ENCODE measurements around the gene LRRC73.
"Not testable (repeated sequence)": the region's sequence is repeated elsewhere in the genome, so short reads cannot be mapped to it uniquely, and the experiment has no call there.

LRRC73 gene

GRCh38 chr6:43509984-43510826, at the start of gene LRRC73:
LRRC73 (minus strand) TSS chr6:43510346; CDS start chr6:43509785, 561 bp downstream.
- Mint-ChIP-seq H3K27ac (peak within 1 kb of the TSS; percentile 12), H3K27me3 (peaks cover 11% of the 10 kb centered on the region), H3K36me3 (peaks cover 11% of the 10 kb centered on the region), H3K4me1 (peaks cover 40% of the 10 kb centered on the region), H3K9me3 (no peaks in the 10 kb centered on the region), H3K4me3 (peak within 1 kb of the TSS; percentile 80)

GRCh38 chr6:43559328-43559727, 49.2 kb upstream of the LRRC73 start:
- Mint-ChIP-seq H3K27ac (no peak overlapping the region), H3K36me3 (peaks cover 9% of the 10 kb centered on the region), H3K4me1 (no peaks in the 10 kb centered on the region), H3K27me3 (no peaks in the 10 kb centered on the region), H3K4me3 (no peak overlapping the region), H3K9me3 (no peaks in the 10 kb centered on the region)

- not testable (repeated sequence) for H3K27ac Mint-ChIP-seq, H3K4me1 Mint-ChIP-seq, H3K4me3 Mint-ChIP-seq, H3K9me3 Mint-ChIP-seq, H3K27me3 Mint-ChIP-seq
- peaks cover 18% of the 10 kb centered on the region for H3K36me3 Mint-ChIP-seq
Observed at GRCh38 chr6:43557620-43558019, 47.5 kb upstream of the LRRC73 start.

- H3K9me3 Mint-ChIP-seq, result no peaks in the 10 kb centered on the region
- H3K4me3 Mint-ChIP-seq, result no peak overlapping the region
- H3K36me3 Mint-ChIP-seq, result peaks cover 23% of the 10 kb centered on the region
- H3K27ac Mint-ChIP-seq, result no peak overlapping the region
- no peaks in the 10 kb centered on the region for H3K27me3 Mint-ChIP-seq
- H3K4me1 Mint-ChIP-seq, result no peaks in the 10 kb centered on the region
Observed at GRCh38 chr6:43547222-43547621, 37.1 kb upstream of the LRRC73 start.

- Mint-ChIP-seq H3K4me1 (no peaks in the 10 kb centered on the region), H3K27ac (no peak overlapping the region), H3K36me3 (peaks cover 23% of the 10 kb centered on the region)
Observed at GRCh38 chr6:43544461-43544860, 34.3 kb upstream of the LRRC73 start.

DNA sequence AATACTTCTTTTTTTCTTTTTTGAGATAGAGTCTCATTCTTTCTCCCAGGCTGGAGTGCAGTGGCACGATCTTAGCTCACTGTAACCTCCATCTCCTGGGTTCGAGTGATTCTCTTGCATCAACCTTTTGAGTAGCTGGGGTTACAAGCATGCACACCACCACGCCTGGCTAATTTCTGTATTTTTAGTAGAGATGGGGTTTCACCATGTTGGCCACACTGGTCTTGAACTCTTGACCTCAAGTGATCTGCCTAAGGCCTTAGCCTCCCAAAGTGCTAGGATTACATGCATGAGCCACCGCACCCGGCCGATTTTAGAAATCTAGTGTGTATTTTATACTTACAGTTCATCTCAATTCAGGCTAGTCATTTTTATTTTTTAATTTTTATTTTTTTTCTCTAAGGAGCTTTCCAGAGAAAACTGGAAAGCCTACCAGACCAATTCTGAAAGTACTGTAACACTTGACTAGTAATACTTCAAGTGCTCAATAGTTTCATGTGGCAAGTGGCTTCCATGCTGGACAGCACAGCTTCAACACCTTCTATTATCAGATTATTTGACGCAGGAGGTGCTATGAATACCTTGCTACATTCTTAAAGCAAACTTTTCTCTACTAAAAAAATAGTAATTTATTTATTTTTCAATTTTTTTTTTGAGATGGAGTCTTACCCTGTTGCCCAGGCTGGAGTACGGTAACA, 31.8 kb upstream of the LRRC73 start:
- H3K9me3 Mint-ChIP-seq, result no peaks in the 10 kb centered on the region
- H3K27ac Mint-ChIP-seq, result no peak overlapping the region
- H3K27me3 Mint-ChIP-seq, result no peaks in the 10 kb centered on the region
- peaks cover 21% of the 10 kb centered on the region for H3K36me3 Mint-ChIP-seq
- H3K4me1 Mint-ChIP-seq, result no peaks in the 10 kb centered on the region
- H3K4me3 Mint-ChIP-seq, result no peak overlapping the region

More at GRCh38 chr6:43544461-43544860, 34.3 kb upstream of the LRRC73 start:
- H3K9me3 Mint-ChIP-seq, result no peaks in the 10 kb centered on the region
- H3K4me3 Mint-ChIP-seq, result no peak overlapping the region
- H3K27me3 Mint-ChIP-seq, result no peaks in the 10 kb centered on the region

DNA sequence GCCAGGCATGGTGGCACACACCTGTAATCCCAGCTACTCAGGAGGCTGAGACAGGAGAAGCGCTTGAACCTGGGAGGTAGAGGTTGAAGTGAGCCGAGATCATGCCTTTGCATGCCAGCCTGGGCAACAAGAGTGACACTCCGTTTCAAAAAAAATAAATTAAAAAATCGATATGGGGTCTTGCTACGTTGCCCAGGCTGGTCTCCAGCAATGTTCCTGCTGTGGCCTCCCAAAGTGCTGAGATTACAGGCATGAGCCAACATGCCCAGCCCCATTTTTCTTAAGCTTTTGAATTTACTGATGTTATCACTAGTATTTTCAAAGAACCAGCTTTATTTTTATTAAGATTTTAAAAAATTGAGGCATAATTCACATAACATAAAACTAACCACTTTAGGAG, 30.4 kb upstream of the LRRC73 start:
- no peaks in the 10 kb centered on the region for H3K27me3 Mint-ChIP-seq
- H3K4me1 Mint-ChIP-seq, result no peaks in the 10 kb centered on the region
- H3K36me3 Mint-ChIP-seq, result peaks cover 17% of the 10 kb centered on the region

DNA sequence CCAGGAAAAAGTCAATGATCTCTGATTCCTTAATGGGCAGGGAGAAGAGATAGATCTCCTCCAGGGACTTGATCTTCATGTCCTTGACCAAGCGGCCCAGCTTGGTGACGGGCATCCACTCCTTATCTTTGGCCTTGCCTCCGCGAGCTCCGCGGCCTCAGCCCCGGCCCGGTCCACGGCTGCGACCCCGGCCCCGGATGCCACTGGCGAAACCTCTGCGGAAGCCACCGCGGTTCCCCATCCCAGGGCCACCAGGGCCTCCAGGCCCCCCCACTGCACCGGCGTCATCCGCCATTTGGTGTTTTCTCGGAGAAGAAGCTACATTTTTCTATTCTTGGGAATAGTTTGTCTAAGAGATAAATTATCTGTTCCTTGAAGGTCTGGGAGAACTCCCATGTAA, 29.3 kb upstream of the LRRC73 start:
- peaks cover 17% of the 10 kb centered on the region for H3K36me3 Mint-ChIP-seq

More for the DNA sequence above, 30.4 kb upstream of the LRRC73 start:
- Mint-ChIP-seq H3K9me3 (no peaks in the 10 kb centered on the region), H3K27ac (peak overlapping the region; percentile 23), H3K4me3 (no peak overlapping the region)

GRCh38 chr6:43538986-43539385, 28.8 kb upstream of the LRRC73 start:
- not testable (repeated sequence) for H3K27me3 Mint-ChIP-seq, H3K4me1 Mint-ChIP-seq, H3K9me3 Mint-ChIP-seq, H3K4me3 Mint-ChIP-seq, H3K27ac Mint-ChIP-seq
- H3K36me3 Mint-ChIP-seq, result peaks cover 17% of the 10 kb centered on the region

More for the DNA sequence above, 29.3 kb upstream of the LRRC73 start:
- H3K27ac Mint-ChIP-seq, H3K27me3 Mint-ChIP-seq, H3K9me3 Mint-ChIP-seq, H3K4me3 Mint-ChIP-seq, H3K4me1 Mint-ChIP-seq: not testable (repeated sequence)

GRCh38 chr6:43532201-43532600, 22.1 kb upstream of the LRRC73 start:
- peaks cover 9% of the 10 kb centered on the region for H3K36me3 Mint-ChIP-seq
- no peaks in the 10 kb centered on the region for H3K27me3 Mint-ChIP-seq
- H3K4me3 Mint-ChIP-seq, result no peak overlapping the region
- no peak overlapping the region for H3K27ac Mint-ChIP-seq
- H3K9me3 Mint-ChIP-seq, result no peaks in the 10 kb centered on the region
- H3K4me1 Mint-ChIP-seq, result no peaks in the 10 kb centered on the region

DNA sequence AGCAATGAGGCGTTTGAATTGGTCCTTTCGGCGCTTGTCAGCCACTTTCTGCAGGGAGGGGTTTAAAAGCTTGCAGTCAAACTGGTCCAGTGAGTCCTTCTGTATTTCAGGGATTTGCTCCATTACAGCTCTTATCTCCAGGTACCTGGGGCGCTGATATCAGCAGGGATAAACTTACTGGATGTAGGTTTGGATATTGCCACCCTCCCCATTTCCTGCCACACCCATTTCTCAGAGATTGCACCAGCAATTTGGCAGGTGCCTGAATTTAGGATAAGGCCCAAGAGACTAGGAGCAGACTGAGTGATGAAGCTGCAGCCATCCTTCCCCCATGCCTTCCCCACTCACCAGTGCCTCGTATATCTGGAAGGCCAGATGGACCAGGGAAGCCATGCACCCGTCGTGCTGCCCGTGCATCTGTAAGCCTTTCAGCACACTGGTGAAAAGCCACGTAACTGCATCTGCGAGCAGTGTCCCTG, 14.4 kb upstream of the LRRC73 start:
- Mint-ChIP-seq H3K36me3 (peaks cover 23% of the 10 kb centered on the region), H3K27ac (no peak overlapping the region), H3K4me1 (peaks cover 4% of the 10 kb centered on the region), H3K4me3 (no peak overlapping the region), H3K9me3 (no peaks in the 10 kb centered on the region), H3K27me3 (no peaks in the 10 kb centered on the region)

DNA sequence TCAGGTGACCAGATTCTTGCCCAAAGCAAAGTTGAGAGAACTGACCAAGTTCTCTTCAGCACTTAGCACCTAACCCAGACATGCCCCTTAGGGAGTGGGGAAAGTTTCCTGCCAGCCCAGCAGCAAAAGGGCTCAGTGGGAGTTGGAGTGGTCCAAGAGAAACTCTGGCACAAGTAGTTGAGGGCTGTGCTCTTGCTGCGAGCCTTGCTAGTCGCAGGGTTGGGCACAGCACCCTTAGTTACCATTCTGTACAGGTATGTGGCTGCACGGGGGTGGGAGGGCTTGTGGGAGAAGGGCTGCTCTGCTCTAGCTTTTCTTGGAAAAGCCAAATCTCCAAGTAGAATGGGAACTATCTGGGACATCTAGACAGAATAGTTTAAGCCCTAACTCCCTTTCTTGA, 13.1 kb upstream of the LRRC73 start:
- Mint-ChIP-seq H3K27me3 (no peaks in the 10 kb centered on the region), H3K4me1 (peaks cover 4% of the 10 kb centered on the region), H3K27ac (peak overlapping the region; percentile 62), H3K36me3 (peaks cover 21% of the 10 kb centered on the region), H3K4me3 (no peak overlapping the region), H3K9me3 (no peaks in the 10 kb centered on the region)

- Mint-ChIP-seq H3K27me3 (no peaks in the 10 kb centered on the region), H3K27ac (no peak overlapping the region), H3K4me3 (no peak overlapping the region), H3K4me1 (peaks cover 4% of the 10 kb centered on the region), H3K9me3 (no peaks in the 10 kb centered on the region), H3K36me3 (peaks cover 21% of the 10 kb centered on the region)
Observed at GRCh38 chr6:43522547-43523261, 12.6 kb upstream of the LRRC73 start.

- H3K36me3 Mint-ChIP-seq, result peaks cover 19% of the 10 kb centered on the region
- H3K27ac Mint-ChIP-seq, result no peak overlapping the region
- H3K27me3 Mint-ChIP-seq, result no peaks in the 10 kb centered on the region
- no peak overlapping the region for H3K4me3 Mint-ChIP-seq
- peaks cover 4% of the 10 kb centered on the region for H3K4me1 Mint-ChIP-seq
- no peaks in the 10 kb centered on the region for H3K9me3 Mint-ChIP-seq
Observed at GRCh38 chr6:43521836-43522235, 11.7 kb upstream of the LRRC73 start.

DNA sequence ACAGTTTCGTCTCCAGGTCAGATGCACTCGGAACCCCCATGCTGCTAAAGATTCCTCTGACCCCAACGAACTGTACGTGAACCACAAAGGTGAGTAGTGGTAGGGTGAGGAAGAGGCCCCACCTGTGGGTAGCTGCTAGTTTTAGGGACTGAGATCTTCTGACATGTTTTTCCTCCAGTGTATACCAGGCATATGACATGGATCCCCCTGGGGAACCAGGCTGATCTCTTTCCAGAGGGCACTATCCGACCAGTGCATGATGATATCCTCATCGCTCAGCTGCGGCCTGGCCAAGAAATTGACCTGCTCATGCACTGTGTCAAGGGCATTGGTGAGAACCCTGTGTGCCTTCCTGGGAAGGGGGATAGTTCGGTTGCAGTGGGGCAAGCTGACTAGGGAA, 10.0 kb upstream of the LRRC73 start:
- peaks cover 16% of the 10 kb centered on the region for H3K4me1 Mint-ChIP-seq
- no peaks in the 10 kb centered on the region for H3K27me3 Mint-ChIP-seq
- no peak overlapping the region for H3K4me3 Mint-ChIP-seq
- no peak overlapping the region for H3K27ac Mint-ChIP-seq
- H3K9me3 Mint-ChIP-seq, result no peaks in the 10 kb centered on the region
- H3K36me3 Mint-ChIP-seq, result peaks cover 13% of the 10 kb centered on the region

Measured in activated naive CD4-positive, alpha-beta T cell treated with anti-CD3 and anti-CD28 coated beads, Interleukin-2, amount 50 U/mL, for 24 hours (primary cell).